GM15510 (cell line): Measurements from ENCODE around the gene TNFRSF4.

Experiments used
- POLR2A ChIP-seq: IDR thresholded peaks from 3 replicates; pipeline ENCODE4 v1.6.1; 2011; ENCODE audit warnings: borderline replicate concordance; ENCODE audit not compliant: insufficient read length; ENCODE audit errors: extremely low read depth

Gene TNFRSF4

GRCh38 chr1:1205769-1206375, 8.1 kb downstream of the TNFRSF4 start:
- no peak for TF ChIP-seq POLR2A

- TF ChIP-seq POLR2A, result no peak
Observed at GRCh38 chr1:1204998-1205768, 8.8 kb downstream of the TNFRSF4 start.

- no peak for TF ChIP-seq POLR2A
Observed at GRCh38 chr1:1204425-1204920, 9.5 kb downstream of the TNFRSF4 start.

- TF ChIP-seq POLR2A, result no peak
Observed at GRCh38 chr1:1203561-1204424, 10.2 kb downstream of the TNFRSF4 start.

- no peak for TF ChIP-seq POLR2A
Observed at GRCh38 chr1:1202831-1203560, 11.0 kb downstream of the TNFRSF4 start.

GRCh38 chr1:1200876-1201810, 12.8 kb downstream of the TNFRSF4 start:
- no peak for TF ChIP-seq POLR2A

GRCh38 chr1:1199961-1200875, 13.7 kb downstream of the TNFRSF4 start:
- no peak for TF ChIP-seq POLR2A

- no peak for TF ChIP-seq POLR2A
Observed at GRCh38 chr1:1199141-1199960, 14.6 kb downstream of the TNFRSF4 start.

- no peak for TF ChIP-seq POLR2A
Observed at GRCh38 chr1:1198423-1199140, 15.4 kb downstream of the TNFRSF4 start.

- no peak for TF ChIP-seq POLR2A
Observed at GRCh38 chr1:1197551-1198422, 16.2 kb downstream of the TNFRSF4 start.
